ENCODE measurements around the gene WWC2.
A peak's percentile ranks its signal among the peaks of the same experiment; 100 is the strongest.

The WWC2 gene

DNA sequence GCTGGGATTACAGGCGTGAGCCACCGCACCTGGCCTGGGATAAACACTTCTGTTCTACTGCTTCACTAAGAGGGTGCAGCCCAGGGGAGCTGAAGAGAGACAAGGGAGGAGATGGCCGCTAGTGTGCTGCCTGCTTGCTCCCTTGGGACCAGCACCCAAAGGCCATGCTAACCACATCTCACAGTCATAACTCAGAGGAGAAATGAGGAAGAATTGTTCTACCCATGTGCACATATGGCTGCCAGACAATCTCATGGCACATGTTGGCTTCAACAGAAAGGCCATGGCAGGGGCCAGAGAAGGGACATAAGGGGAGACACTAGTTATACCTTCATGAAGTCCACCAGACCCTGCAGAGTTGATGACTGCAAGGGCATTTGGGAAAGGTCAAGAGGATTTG is 198.6 kb downstream of the WWC2 start:
- H3K27me3 ChIP-seq (ENCODE audit: insufficient read depth, poor library complexity, severe bottlenecking), result no peaks in the 10 kb centered on the region
- DNase-seq (ENCODE audit: low read depth in 1 of 2, low spot score in 1 of 2), result peak in 1 of 2 experiments; percentile 18
- H3K4me3 ChIP-seq (replicated peaks; ENCODE audit: insufficient read depth, low read length), result no peak overlapping the region
- no peak overlapping the region for H3K27ac ChIP-seq (replicated peaks)
- TF ChIP-seq GABPA (IDR thresholded peaks at IDR 0.05; ENCODE audit: low read depth) (no peak), SPI1 (IDR thresholded peaks at IDR 0.05; ENCODE audit: borderline replicate concordance, low read depth) (no peak), POLR2AphosphoS5 (IDR thresholded peaks at IDR 0.05; ENCODE audit: low read depth) (no peak)
- TF ChIP-seq, protein P1, sequence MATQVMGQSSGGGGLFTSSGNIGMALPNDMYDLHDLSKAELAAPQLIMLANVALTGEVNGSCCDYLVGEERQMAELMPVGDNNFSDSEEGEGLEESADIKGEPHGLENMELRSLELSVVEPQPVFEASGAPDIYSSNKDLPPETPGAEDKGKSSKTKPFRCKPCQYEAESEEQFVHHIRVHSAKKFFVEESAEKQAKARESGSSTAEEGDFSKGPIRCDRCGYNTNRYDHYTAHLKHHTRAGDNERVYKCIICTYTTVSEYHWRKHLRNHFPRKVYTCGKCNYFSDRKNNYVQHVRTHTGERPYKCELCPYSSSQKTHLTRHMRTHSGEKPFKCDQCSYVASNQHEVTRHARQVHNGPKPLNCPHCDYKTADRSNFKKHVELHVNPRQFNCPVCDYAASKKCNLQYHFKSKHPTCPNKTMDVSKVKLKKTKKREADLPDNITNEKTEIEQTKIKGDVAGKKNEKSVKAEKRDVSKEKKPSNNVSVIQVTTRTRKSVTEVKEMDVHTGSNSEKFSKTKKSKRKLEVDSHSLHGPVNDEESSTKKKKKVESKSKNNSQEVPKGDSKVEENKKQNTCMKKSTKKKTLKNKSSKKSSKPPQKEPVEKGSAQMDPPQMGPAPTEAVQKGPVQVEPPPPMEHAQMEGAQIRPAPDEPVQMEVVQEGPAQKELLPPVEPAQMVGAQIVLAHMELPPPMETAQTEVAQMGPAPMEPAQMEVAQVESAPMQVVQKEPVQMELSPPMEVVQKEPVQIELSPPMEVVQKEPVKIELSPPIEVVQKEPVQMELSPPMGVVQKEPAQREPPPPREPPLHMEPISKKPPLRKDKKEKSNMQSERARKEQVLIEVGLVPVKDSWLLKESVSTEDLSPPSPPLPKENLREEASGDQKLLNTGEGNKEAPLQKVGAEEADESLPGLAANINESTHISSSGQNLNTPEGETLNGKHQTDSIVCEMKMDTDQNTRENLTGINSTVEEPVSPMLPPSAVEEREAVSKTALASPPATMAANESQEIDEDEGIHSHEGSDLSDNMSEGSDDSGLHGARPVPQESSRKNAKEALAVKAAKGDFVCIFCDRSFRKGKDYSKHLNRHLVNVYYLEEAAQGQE (IDR thresholded peaks at IDR 0.05; ENCODE audit: insufficient replicate concordance, low read depth), result no peak
- TF ChIP-seq, protein P2, sequence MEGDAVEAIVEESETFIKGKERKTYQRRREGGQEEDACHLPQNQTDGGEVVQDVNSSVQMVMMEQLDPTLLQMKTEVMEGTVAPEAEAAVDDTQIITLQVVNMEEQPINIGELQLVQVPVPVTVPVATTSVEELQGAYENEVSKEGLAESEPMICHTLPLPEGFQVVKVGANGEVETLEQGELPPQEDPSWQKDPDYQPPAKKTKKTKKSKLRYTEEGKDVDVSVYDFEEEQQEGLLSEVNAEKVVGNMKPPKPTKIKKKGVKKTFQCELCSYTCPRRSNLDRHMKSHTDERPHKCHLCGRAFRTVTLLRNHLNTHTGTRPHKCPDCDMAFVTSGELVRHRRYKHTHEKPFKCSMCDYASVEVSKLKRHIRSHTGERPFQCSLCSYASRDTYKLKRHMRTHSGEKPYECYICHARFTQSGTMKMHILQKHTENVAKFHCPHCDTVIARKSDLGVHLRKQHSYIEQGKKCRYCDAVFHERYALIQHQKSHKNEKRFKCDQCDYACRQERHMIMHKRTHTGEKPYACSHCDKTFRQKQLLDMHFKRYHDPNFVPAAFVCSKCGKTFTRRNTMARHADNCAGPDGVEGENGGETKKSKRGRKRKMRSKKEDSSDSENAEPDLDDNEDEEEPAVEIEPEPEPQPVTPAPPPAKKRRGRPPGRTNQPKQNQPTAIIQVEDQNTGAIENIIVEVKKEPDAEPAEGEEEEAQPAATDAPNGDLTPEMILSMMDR (IDR thresholded peaks at IDR 0.05; ENCODE audit: insufficient read depth, low read length), result no peak

DNA sequence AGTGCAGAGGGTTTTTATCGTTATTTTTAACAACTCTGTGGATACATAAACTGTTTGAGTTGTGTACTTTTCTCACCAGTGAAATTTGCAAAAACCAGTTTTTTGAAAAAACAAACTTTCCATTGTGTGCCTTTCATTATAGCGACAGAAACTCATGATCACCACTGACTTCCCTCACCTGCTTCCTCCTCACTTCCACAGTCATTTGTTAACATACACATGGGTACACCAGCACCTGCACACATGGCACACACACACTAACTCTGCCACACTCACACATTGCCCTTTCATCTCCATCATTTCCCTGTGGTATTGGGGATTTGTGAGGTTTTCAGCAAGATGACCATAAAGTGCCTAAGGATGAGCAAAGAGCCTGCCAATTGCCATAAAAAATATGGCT is 200.4 kb downstream of the WWC2 start:
- no peak overlapping the region for H3K27ac ChIP-seq (replicated peaks)
- H3K27me3 ChIP-seq (ENCODE audit: insufficient read depth, poor library complexity, severe bottlenecking), result no peaks in the 10 kb centered on the region
- no peak for DNase-seq (ENCODE audit: low read depth in 1 of 2, low spot score in 1 of 2)
- H3K4me3 ChIP-seq (replicated peaks; ENCODE audit: insufficient read depth, low read length), result no peak overlapping the region
- TF ChIP-seq, protein P1 (IDR thresholded peaks at IDR 0.05; ENCODE audit: insufficient replicate concordance, low read depth), result no peak
- no peak for TF ChIP-seq SPI1 (IDR thresholded peaks at IDR 0.05; ENCODE audit: borderline replicate concordance, low read depth)
- TF ChIP-seq, protein P2 (IDR thresholded peaks at IDR 0.05; ENCODE audit: insufficient read depth, low read length), result no peak
- no peak for TF ChIP-seq GABPA (IDR thresholded peaks at IDR 0.05; ENCODE audit: low read depth)
- TF ChIP-seq POLR2AphosphoS5 (IDR thresholded peaks at IDR 0.05; ENCODE audit: low read depth), result no peak

DNA sequence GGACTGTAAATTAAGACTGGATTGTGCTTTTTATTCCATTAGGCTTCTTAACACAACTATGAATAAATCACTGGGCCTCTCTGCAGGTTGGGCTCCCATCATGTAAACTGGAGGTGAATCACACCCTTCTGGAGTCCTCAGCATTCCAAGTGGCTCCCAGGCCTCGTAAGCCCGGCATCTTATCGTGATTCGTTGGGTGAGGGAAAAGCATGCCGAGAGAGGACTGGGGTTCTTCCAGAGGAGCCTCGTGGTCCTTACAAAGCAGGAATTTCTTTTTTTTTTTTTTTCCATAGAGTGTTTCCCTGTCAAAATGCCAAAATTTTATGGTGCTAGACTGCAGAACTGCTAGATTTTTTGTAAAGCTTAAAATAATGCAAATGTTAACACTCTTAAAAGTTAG is 201.0 kb downstream of the WWC2 start:
- H3K27me3 ChIP-seq (ENCODE audit: insufficient read depth, poor library complexity, severe bottlenecking), result no peaks in the 10 kb centered on the region
- no peak overlapping the region for H3K4me3 ChIP-seq (replicated peaks; ENCODE audit: insufficient read depth, low read length)
- DNase-seq (ENCODE audit: low read depth in 1 of 2, low spot score in 1 of 2), result no peak
- H3K27ac ChIP-seq (replicated peaks), result no peak overlapping the region
- no peak for TF ChIP-seq SPI1 (IDR thresholded peaks at IDR 0.05; ENCODE audit: borderline replicate concordance, low read depth)

DNA sequence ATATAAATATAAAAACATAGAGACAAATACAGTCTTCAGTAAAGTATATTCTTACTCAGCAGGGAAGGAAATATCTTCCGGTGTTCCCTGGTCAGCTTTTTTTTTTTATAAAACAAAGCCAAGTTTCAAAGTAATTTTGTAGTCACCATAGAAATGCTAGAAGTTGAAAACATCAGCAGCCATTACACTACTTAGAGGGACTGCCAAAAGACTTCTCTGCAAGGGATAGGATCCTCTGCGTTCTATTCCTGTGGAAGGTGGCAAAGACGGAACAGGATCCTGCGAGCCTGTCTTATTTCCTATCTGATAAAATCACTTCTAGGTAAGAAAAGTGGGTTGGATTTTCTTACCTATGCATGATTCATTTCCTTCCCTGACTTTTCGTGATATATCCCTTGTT is 201.6 kb downstream of the WWC2 start:
- no peaks in the 10 kb centered on the region for H3K27me3 ChIP-seq (ENCODE audit: insufficient read depth, poor library complexity, severe bottlenecking)
- H3K27ac ChIP-seq (replicated peaks), result no peak overlapping the region
- DNase-seq (ENCODE audit: low read depth in 1 of 2, low spot score in 1 of 2), result no peak
- TF ChIP-seq SPI1 (IDR thresholded peaks at IDR 0.05; ENCODE audit: borderline replicate concordance, low read depth) (no peak), POLR2AphosphoS5 (IDR thresholded peaks at IDR 0.05; ENCODE audit: low read depth) (no peak), GABPA (IDR thresholded peaks at IDR 0.05; ENCODE audit: low read depth) (no peak)
- TF ChIP-seq, protein P1 (IDR thresholded peaks at IDR 0.05; ENCODE audit: insufficient replicate concordance, low read depth), result no peak
- TF ChIP-seq, protein P2 (IDR thresholded peaks at IDR 0.05; ENCODE audit: insufficient read depth, low read length), result no peak
- no peak overlapping the region for H3K4me3 ChIP-seq (replicated peaks; ENCODE audit: insufficient read depth, low read length)

Data from HL-60 (cell line).